K562 (cell line): ENCODE data around the gene NSDHL. TPM values are rescaled to one million over a fixed set of nuclear protein-coding genes. Genes with fewer than 3 reads are reported as not detected.

Experiments
- BCOR ChIP-seq: fragments of 450-650 bp; IDR thresholded peaks from 2 replicates; pipeline ENCODE4 v1.6.1; 2016
- CXXC5 ChIP-seq: fragments of 250-450 bp; sonication (Bioruptor Pico); IDR thresholded peaks from 2 replicates; pipeline ENCODE4 v1.8.0; 2022; ENCODE audit warnings: inconsistent platforms, mild to moderate bottlenecking, moderate library complexity
- NONO ChIP-seq, 2 experiments: fragments of 200-400 bp in 1 of 2; fragments of 450-650 bp in 1 of 2; formaldehyde crosslinking in 1 of 2; IDR thresholded peaks; 2 replicates each; pipeline ENCODE4 v1.6.1; 2017; ENCODE audit warnings: low read depth in 2 of 2, mild to moderate bottlenecking in 2 of 2, moderate library complexity in 2 of 2, low read length in 1 of 2
- RAD21 ChIP-seq, 2 experiments: fragments of 250-450 bp in 1 of 2; fragments of 450-650 bp in 1 of 2; sonication (Bioruptor Pico) in 1 of 2; formaldehyde crosslinking in 1 of 2; IDR thresholded peaks in 1 of 2; conservative IDR thresholded peaks in 1 of 2; 2 replicates each; pipeline versions ENCODE4 v1.4.0 to v1.8.0; 2020 to 2022; ENCODE audit warnings: mild to moderate bottlenecking in 2 of 2, moderate library complexity in 1 of 2
- ZNF143 ChIP-seq: sonication (generic); formaldehyde crosslinking; IDR thresholded peaks from 2 replicates; pipeline ENCODE4 v1.9.0; 2022; ENCODE audit warnings: mild to moderate bottlenecking, missing genetic modification reagents
- ZNF668 ChIP-seq: fragments of 250-450 bp; sonication (Bioruptor Pico); IDR thresholded peaks from 2 replicates; pipeline ENCODE4 v1.8.0; 2022; ENCODE audit warnings: mild to moderate bottlenecking, inconsistent platforms
- polyA plus RNA-seq, 8 experiments: library from polyadenylated mRNA; depleted of rRNA in 4 of 8; stranded (reverse) in 5 of 8; unstranded in 3 of 8; fragments of >200 nt; fragmentation: Nextera tagmentation in 2 of 8; fragmentation: Illumina TruSeq in 1 of 8; extraction: Ambion mirVana in 2 of 8; extraction: Trizol in 1 of 8; gene quantifications; 2 replicates each; pipeline versions ENCODE4 v1.2.1 to v1.2.3, GENCODE V29; 2011 to 2014; ENCODE audit warnings: inconsistent platforms in 1 of 8, missing spikeins in 1 of 8
- total RNA-seq, 7 experiments: library from RNA; depleted of rRNA in 6 of 7; stranded (reverse); fragments of >200 nt in 6 of 7; fragmentation: Illumina TruSeq in 2 of 7; extraction: Trizol in 2 of 7; gene quantifications; 2 replicates each; pipeline versions ENCODE4 v1.2.1 to v1.2.3, GENCODE V29; 2011 to 2021; ENCODE audit warnings: low replicate concordance in 1 of 7
- TF ChIP-seq, protein P1 (sequence below): fragments of 150-350 bp; conservative IDR thresholded peaks from 2 replicates; pipeline ENCODE4 v1.6.1; 2014; ENCODE audit warnings: low read length

Gene NSDHL
- total and polyA plus RNA-seq, 9 of the 15 experiments (the other 6 are each of a cell fraction or from before 2014, with no cell fraction given) = 22.5 to 63.4 (median 40.8) TPM

GRCh38 chrX:152904151-152905080, 73.6 kb downstream of the NSDHL start (continued):
- TF ChIP-seq, protein P1, sequence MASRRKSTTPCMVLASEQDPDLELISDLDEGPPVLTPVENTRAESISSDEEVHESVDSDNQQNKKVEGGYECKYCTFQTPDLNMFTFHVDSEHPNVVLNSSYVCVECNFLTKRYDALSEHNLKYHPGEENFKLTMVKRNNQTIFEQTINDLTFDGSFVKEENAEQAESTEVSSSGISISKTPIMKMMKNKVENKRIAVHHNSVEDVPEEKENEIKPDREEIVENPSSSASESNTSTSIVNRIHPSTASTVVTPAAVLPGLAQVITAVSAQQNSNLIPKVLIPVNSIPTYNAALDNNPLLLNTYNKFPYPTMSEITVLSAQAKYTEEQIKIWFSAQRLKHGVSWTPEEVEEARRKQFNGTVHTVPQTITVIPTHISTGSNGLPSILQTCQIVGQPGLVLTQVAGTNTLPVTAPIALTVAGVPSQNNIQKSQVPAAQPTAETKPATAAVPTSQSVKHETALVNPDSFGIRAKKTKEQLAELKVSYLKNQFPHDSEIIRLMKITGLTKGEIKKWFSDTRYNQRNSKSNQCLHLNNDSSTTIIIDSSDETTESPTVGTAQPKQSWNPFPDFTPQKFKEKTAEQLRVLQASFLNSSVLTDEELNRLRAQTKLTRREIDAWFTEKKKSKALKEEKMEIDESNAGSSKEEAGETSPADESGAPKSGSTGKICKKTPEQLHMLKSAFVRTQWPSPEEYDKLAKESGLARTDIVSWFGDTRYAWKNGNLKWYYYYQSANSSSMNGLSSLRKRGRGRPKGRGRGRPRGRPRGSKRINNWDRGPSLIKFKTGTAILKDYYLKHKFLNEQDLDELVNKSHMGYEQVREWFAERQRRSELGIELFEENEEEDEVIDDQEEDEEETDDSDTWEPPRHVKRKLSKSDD = no peak
- TF ChIP-seq ZNF668 (CRISPR knock-in tag) = no peak
- no peak for TF ChIP-seq NONO (IDR thresholded peaks at IDR 0.05; ENCODE audit: low read depth in 2 of 2, low read length in 1 of 2)
- no peak for TF ChIP-seq BCOR
- TF ChIP-seq CXXC5 (CRISPR knock-in tag) = no peak
- no peak for TF ChIP-seq ZNF143 (CRISPR knock-in tag)
- peak; percentile 31 to 55 for TF ChIP-seq RAD21 (CRISPR knock-in tag; conservative IDR thresholded peaks at IDR 0.05 in 1 of 2, IDR thresholded peaks at IDR 0.05 in 1 of 2)
